HepG2 (cell line): ENCODE measurements around the gene AGRN. TPM values are rescaled to one million over a fixed set of nuclear protein-coding genes. Genes with fewer than 3 reads are reported as not detected.
A peak's percentile ranks its signal among the peaks of the same experiment; 100 is the strongest.

ENCODE experiments used
- ASH2L ChIP-seq: fragments of 300-600, 200-600 bp; sonication (generic); IDR thresholded peaks from 2 replicates; pipeline ENCODE4 v1.7.0; 2017; ENCODE audit warnings: low read depth, mild to moderate bottlenecking, moderate library complexity, mixed read lengths, low read length; ENCODE audit not compliant: insufficient read length
- CREB3 ChIP-seq: sonication (generic); formaldehyde crosslinking; IDR thresholded peaks from 2 replicates; pipeline ENCODE4 v1.5.0; 2020; ENCODE audit warnings: missing genetic modification reagents
- IRX3 ChIP-seq: sonication (generic); formaldehyde crosslinking; IDR thresholded peaks from 2 replicates; pipeline ENCODE4 v1.8.1; 2023; ENCODE audit warnings: mild to moderate bottlenecking, low read depth, missing genetic modification reagents, borderline replicate concordance
- NFKBIZ ChIP-seq: IDR thresholded peaks from 2 replicates; pipeline ENCODE4 v1.6.1; 2018; ENCODE audit warnings: missing genetic modification reagents, missing compliant biosample characterization
- NR2C2 ChIP-seq: sonication (generic); formaldehyde crosslinking; IDR thresholded peaks from 2 replicates; pipeline ENCODE4 v1.4.0; 2020; ENCODE audit warnings: missing genetic modification reagents, mild to moderate bottlenecking, moderate library complexity, borderline replicate concordance
- PITX1 ChIP-seq: sonication (generic); formaldehyde crosslinking; IDR thresholded peaks from 2 replicates; pipeline ENCODE4 v1.5.1; 2020; ENCODE audit warnings: mild to moderate bottlenecking, missing genetic modification reagents
- PRDM4 ChIP-seq: sonication (generic); formaldehyde crosslinking; IDR thresholded peaks from 2 replicates; pipeline ENCODE4 v1.9.0; 2021; ENCODE audit warnings: missing genetic modification reagents, borderline replicate concordance
- STAG1 ChIP-seq: sonication (generic); formaldehyde crosslinking; IDR thresholded peaks from 2 replicates; pipeline ENCODE4 v1.4.0; 2020; ENCODE audit warnings: missing genetic modification reagents
- TBP ChIP-seq: sonication (generic); formaldehyde crosslinking; IDR thresholded peaks from 2 replicates; pipeline ENCODE4 v1.5.0; 2020; ENCODE audit warnings: missing genetic modification reagents
- ZFP37 ChIP-seq: sonication (generic); formaldehyde crosslinking; IDR thresholded peaks from 2 replicates; pipeline ENCODE4 v1.4.0; 2020; ENCODE audit warnings: missing genetic modification reagents, borderline replicate concordance
- ZNF329 ChIP-seq: sonication (generic); formaldehyde crosslinking; IDR thresholded peaks from 2 replicates; pipeline ENCODE4 v1.9.0; 2021; ENCODE audit warnings: low read depth, mild to moderate bottlenecking, missing genetic modification reagents
- ZNF737 ChIP-seq: sonication (generic); formaldehyde crosslinking; IDR thresholded peaks from 2 replicates; pipeline ENCODE4 v1.5.0; 2020; ENCODE audit warnings: missing genetic modification reagents, mild to moderate bottlenecking, borderline replicate concordance
- ZSCAN21 ChIP-seq: sonication (generic); formaldehyde crosslinking; IDR thresholded peaks from 2 replicates; pipeline ENCODE4 v1.8.0; 2022; ENCODE audit warnings: mild to moderate bottlenecking, missing genetic modification reagents, moderate library complexity, borderline replicate concordance
- polyA plus RNA-seq, 8 experiments: library from polyadenylated mRNA; depleted of rRNA in 3 of 8; stranded (reverse) in 7 of 8; unstranded in 1 of 8; fragments of >200 nt; fragmentation: Illumina TruSeq in 4 of 8; extraction: Trizol in 4 of 8; gene quantifications; 2 replicates each; pipeline versions ENCODE4 v1.2.1 to v1.2.3, GENCODE V29; 2011 to 2016; ENCODE audit warnings: low read depth in 4 of 8, missing spikeins in 1 of 8, mixed read lengths in 1 of 8; ENCODE audit not compliant: insufficient read depth in 1 of 8
- total RNA-seq, 5 experiments: library from RNA; depleted of rRNA; stranded (reverse); fragments of >200 nt; fragmentation: Illumina TruSeq; extraction: Trizol; gene quantifications; 2 replicates each; pipeline ENCODE4 v1.2.3, GENCODE V29; 2016; ENCODE audit warnings: low read depth in 1 of 5
- TF ChIP-seq, protein P1 (sequence below): sonication (generic); formaldehyde crosslinking; IDR thresholded peaks from 2 replicates; pipeline ENCODE4 v1.4.0; 2020; ENCODE audit warnings: mild to moderate bottlenecking, missing genetic modification reagents, borderline replicate concordance
- TF ChIP-seq, protein P2 (sequence below): IDR thresholded peaks from 2 replicates; pipeline ENCODE4 v1.4.0; 2020; ENCODE audit warnings: mild to moderate bottlenecking, missing genetic modification reagents

Gene AGRN
- total and polyA plus RNA-seq, 2 of the 13 experiments (the other 11 are each of a cell fraction or from before 2014, with no cell fraction given) = 29.8 to 65.2 TPM

GRCh38 chr1:1000357-1001056 is 19.4 kb upstream of the AGRN start (continued):
- TF ChIP-seq, protein P1, sequence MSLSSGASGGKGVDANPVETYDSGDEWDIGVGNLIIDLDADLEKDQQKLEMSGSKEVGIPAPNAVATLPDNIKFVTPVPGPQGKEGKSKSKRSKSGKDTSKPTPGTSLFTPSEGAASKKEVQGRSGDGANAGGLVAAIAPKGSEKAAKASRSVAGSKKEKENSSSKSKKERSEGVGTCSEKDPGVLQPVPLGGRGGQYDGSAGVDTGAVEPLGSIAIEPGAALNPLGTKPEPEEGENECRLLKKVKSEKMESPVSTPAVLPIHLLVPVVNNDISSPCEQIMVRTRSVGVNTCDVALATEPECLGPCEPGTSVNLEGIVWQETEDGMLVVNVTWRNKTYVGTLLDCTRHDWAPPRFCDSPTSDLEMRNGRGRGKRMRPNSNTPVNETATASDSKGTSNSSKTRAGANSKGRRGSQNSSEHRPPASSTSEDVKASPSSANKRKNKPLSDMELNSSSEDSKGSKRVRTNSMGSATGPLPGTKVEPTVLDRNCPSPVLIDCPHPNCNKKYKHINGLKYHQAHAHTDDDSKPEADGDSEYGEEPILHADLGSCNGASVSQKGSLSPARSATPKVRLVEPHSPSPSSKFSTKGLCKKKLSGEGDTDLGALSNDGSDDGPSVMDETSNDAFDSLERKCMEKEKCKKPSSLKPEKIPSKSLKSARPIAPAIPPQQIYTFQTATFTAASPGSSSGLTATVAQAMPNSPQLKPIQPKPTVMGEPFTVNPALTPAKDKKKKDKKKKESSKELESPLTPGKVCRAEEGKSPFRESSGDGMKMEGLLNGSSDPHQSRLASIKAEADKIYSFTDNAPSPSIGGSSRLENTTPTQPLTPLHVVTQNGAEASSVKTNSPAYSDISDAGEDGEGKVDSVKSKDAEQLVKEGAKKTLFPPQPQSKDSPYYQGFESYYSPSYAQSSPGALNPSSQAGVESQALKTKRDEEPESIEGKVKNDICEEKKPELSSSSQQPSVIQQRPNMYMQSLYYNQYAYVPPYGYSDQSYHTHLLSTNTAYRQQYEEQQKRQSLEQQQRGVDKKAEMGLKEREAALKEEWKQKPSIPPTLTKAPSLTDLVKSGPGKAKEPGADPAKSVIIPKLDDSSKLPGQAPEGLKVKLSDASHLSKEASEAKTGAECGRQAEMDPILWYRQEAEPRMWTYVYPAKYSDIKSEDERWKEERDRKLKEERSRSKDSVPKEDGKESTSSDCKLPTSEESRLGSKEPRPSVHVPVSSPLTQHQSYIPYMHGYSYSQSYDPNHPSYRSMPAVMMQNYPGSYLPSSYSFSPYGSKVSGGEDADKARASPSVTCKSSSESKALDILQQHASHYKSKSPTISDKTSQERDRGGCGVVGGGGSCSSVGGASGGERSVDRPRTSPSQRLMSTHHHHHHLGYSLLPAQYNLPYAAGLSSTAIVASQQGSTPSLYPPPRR (CRISPR knock-in tag) = peak; percentile 57; the same call in 1 of the 2 replicates
- TF ChIP-seq ZNF737 (CRISPR knock-in tag) = no peak
- TF ChIP-seq IRX3 (CRISPR knock-in tag) = no peak; the same call in 1 of the 2 replicates
- TF ChIP-seq ZNF329 (CRISPR knock-in tag) = no peak; the same call in 1 of the 2 replicates
- TF ChIP-seq PRDM4 (CRISPR knock-in tag) = 0 out of 2 replicates have a peak, but pooled peaks have one; percentile 51
- TF ChIP-seq PITX1 (CRISPR knock-in tag) = no peak; the same call in 1 of the 2 replicates
- TF ChIP-seq ZFP37 (CRISPR knock-in tag) = 0 out of 2 replicates have a peak, but pooled peaks have one; percentile 21
- TF ChIP-seq STAG1 (CRISPR knock-in tag) = 0 out of 2 replicates have a peak, but pooled peaks have one; percentile 9
- TF ChIP-seq ASH2L = no peak
- TF ChIP-seq NFKBIZ (CRISPR knock-in tag) = peak; percentile 80; the same call in 1 of the 2 replicates
- TF ChIP-seq TBP (CRISPR knock-in tag) = 0 out of 2 replicates have a peak, but pooled peaks have one; percentile 71
- TF ChIP-seq NR2C2 = peak; percentile 76
- TF ChIP-seq, protein P2, sequence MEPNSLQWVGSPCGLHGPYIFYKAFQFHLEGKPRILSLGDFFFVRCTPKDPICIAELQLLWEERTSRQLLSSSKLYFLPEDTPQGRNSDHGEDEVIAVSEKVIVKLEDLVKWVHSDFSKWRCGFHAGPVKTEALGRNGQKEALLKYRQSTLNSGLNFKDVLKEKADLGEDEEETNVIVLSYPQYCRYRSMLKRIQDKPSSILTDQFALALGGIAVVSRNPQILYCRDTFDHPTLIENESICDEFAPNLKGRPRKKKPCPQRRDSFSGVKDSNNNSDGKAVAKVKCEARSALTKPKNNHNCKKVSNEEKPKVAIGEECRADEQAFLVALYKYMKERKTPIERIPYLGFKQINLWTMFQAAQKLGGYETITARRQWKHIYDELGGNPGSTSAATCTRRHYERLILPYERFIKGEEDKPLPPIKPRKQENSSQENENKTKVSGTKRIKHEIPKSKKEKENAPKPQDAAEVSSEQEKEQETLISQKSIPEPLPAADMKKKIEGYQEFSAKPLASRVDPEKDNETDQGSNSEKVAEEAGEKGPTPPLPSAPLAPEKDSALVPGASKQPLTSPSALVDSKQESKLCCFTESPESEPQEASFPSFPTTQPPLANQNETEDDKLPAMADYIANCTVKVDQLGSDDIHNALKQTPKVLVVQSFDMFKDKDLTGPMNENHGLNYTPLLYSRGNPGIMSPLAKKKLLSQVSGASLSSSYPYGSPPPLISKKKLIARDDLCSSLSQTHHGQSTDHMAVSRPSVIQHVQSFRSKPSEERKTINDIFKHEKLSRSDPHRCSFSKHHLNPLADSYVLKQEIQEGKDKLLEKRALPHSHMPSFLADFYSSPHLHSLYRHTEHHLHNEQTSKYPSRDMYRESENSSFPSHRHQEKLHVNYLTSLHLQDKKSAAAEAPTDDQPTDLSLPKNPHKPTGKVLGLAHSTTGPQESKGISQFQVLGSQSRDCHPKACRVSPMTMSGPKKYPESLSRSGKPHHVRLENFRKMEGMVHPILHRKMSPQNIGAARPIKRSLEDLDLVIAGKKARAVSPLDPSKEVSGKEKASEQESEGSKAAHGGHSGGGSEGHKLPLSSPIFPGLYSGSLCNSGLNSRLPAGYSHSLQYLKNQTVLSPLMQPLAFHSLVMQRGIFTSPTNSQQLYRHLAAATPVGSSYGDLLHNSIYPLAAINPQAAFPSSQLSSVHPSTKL (CRISPR knock-in tag) = peak; percentile 71
- 0 out of 2 replicates have a peak, but pooled peaks have one; percentile 78 for TF ChIP-seq CREB3 (CRISPR knock-in tag)
- TF ChIP-seq ZSCAN21 (CRISPR knock-in tag) = peak; percentile 84
